K562 (cell line): ENCODE data around the gene CHCHD6. TPM values are rescaled to one million over a fixed set of nuclear protein-coding genes. Genes with fewer than 3 reads are reported as not detected.

Experiments used
- CBFB ChIP-seq: sonication (generic); formaldehyde crosslinking; IDR thresholded peaks from 2 replicates; pipeline ENCODE4 v1.4.0; 2020; ENCODE audit warnings: mild to moderate bottlenecking, missing genetic modification reagents
- CUX1 ChIP-seq: fragments of 200-800 bp; sonication (Bioruptor generic); IDR thresholded peaks from 2 replicates; pipeline ENCODE4 v1.6.1; 2016; ENCODE audit warnings: missing genetic modification characterization, missing compliant biosample characterization
- FOXP1 ChIP-seq: sonication (generic); formaldehyde crosslinking; IDR thresholded peaks from 2 replicates; pipeline ENCODE4 v1.8.0; 2022; ENCODE audit warnings: mild to moderate bottlenecking, missing genetic modification reagents
- MXD1 ChIP-seq: fragments of 250-450 bp; sonication (Bioruptor Pico); IDR thresholded peaks from 2 replicates; pipeline ENCODE4 v1.8.0; 2021; ENCODE audit warnings: borderline replicate concordance, mild to moderate bottlenecking, moderate library complexity; ENCODE audit not compliant: poor library complexity, severe bottlenecking
- NONO ChIP-seq, 2 experiments: fragments of 200-400 bp in 1 of 2; fragments of 450-650 bp in 1 of 2; formaldehyde crosslinking in 1 of 2; IDR thresholded peaks; 2 replicates each; pipeline ENCODE4 v1.6.1; 2017; ENCODE audit warnings: low read depth in 2 of 2, mild to moderate bottlenecking in 2 of 2, moderate library complexity in 2 of 2, low read length in 1 of 2
- RB1 ChIP-seq: fragments of 450-650 bp; IDR thresholded peaks from 2 replicates; pipeline ENCODE4 v1.6.1; 2017; ENCODE audit warnings: low read depth, mild to moderate bottlenecking
- RBM25 ChIP-seq: fragments of 200-400 bp; formaldehyde crosslinking; IDR thresholded peaks from 2 replicates; pipeline ENCODE4 v1.6.1; 2018; ENCODE audit warnings: low read length, low read depth, moderate library complexity; ENCODE audit not compliant: severe bottlenecking
- SIX5 ChIP-seq, 2 experiments: IDR thresholded peaks; 2 replicates each; pipeline ENCODE4 v1.6.1; 2011; ENCODE audit warnings: low read length in 2 of 2, borderline replicate concordance in 1 of 2, low read depth in 1 of 2, mild to moderate bottlenecking in 1 of 2, moderate library complexity in 1 of 2; ENCODE audit not compliant: insufficient read depth in 1 of 2
- TFAP4 ChIP-seq: sonication (generic); formaldehyde crosslinking; IDR thresholded peaks from 2 replicates; pipeline ENCODE4 v1.8.0; 2022; ENCODE audit warnings: missing genetic modification reagents, mild to moderate bottlenecking, moderate library complexity, borderline replicate concordance
- ZNF165 ChIP-seq: fragments of 250-450 bp; sonication (Bioruptor Pico); IDR thresholded peaks from 2 replicates; pipeline ENCODE4 v1.4.0; 2020; ENCODE audit warnings: borderline replicate concordance
- ZNF24 ChIP-seq: fragments of 450-650 bp; IDR thresholded peaks from 2 replicates; pipeline ENCODE4 v1.6.1; 2016
- ZNF277 ChIP-seq: fragments of 250-450 bp; sonication (Bioruptor Pico); IDR thresholded peaks from 2 replicates; pipeline ENCODE4 v1.8.0; 2022; ENCODE audit warnings: inconsistent platforms, mild to moderate bottlenecking, moderate library complexity, borderline replicate concordance
- ZNF347 ChIP-seq: fragments of 450-650 bp; formaldehyde crosslinking; IDR thresholded peaks from 2 replicates; pipeline ENCODE4 v1.4.0; 2020; ENCODE audit warnings: low read depth, mild to moderate bottlenecking, moderate library complexity
- polyA plus RNA-seq, 8 experiments: library from polyadenylated mRNA; depleted of rRNA in 4 of 8; stranded (reverse) in 5 of 8; unstranded in 3 of 8; fragments of >200 nt; fragmentation: Nextera tagmentation in 2 of 8; fragmentation: Illumina TruSeq in 1 of 8; extraction: Ambion mirVana in 2 of 8; extraction: Trizol in 1 of 8; gene quantifications; 2 replicates each; pipeline versions ENCODE4 v1.2.1 to v1.2.3, GENCODE V29; 2011 to 2014; ENCODE audit warnings: inconsistent platforms in 1 of 8, missing spikeins in 1 of 8
- total RNA-seq, 7 experiments: library from RNA; depleted of rRNA in 6 of 7; stranded (reverse); fragments of >200 nt in 6 of 7; fragmentation: Illumina TruSeq in 2 of 7; extraction: Trizol in 2 of 7; gene quantifications; 2 replicates each; pipeline versions ENCODE4 v1.2.1 to v1.2.3, GENCODE V29; 2011 to 2021; ENCODE audit warnings: low replicate concordance in 1 of 7

The CHCHD6 gene
- total and polyA plus RNA-seq, 9 of the 15 experiments (the other 6 are each of a cell fraction or from before 2014, with no cell fraction given): 4.6 to 18.6 (median 10.9) TPM

- TF ChIP-seq CUX1 (CRISPR knock-in tag): no peak
- TF ChIP-seq FOXP1 (CRISPR knock-in tag): no peak
- TF ChIP-seq TFAP4 (CRISPR knock-in tag): no peak
- TF ChIP-seq SIX5 (IDR thresholded peaks at IDR 0.05; ENCODE audit: borderline replicate concordance in 1 of 2, insufficient read depth in 1 of 2, low read depth in 1 of 2, low read length in 2 of 2): no peak
- TF ChIP-seq ZNF24: no peak
- TF ChIP-seq NONO (IDR thresholded peaks at IDR 0.05; ENCODE audit: low read depth in 2 of 2, low read length in 1 of 2): no peak
- no peak for TF ChIP-seq CBFB (CRISPR knock-in tag)
- TF ChIP-seq RB1: no peak
- TF ChIP-seq ZNF347 (CRISPR knock-in tag): no peak
- no peak for TF ChIP-seq ZNF277
- no peak for TF ChIP-seq ZNF165 (CRISPR knock-in tag)
- TF ChIP-seq MXD1: no peak
- no peak for TF ChIP-seq RBM25
Observed at GRCh38 chr3:126927401-126927750, 223.3 kb downstream of the CHCHD6 start (continued).
